ENCODE measurements around the gene SPSB2. TPM values are rescaled to one million over a fixed set of nuclear protein-coding genes. Genes with fewer than 3 reads are reported as not detected.

Gene SPSB2
- total RNA-seq, 1 experiment from 2014 or later: 63.0 TPM

DNA sequence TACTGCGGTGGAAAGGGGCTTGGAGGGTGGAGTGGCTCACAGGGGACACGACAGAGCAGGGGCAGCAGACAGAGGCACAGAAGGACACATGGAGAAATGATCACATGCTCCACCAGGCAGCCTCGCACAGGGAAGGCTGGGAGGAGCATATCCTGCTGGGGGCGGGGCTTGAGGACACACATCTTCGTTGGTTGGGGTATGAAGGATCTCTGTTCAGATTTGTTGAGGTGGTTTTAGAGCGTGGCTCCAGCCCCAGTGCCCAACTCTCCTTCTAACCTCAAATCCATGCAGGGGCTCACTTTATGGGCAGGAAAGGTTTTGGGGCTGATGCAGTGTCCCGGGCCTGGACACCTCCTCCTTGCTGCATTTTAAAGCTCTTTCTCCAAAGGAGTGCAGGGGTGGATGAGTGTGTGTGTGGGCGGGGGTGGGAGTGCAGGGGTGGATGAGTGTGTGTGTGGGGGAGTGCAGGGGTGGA is 45.6 kb downstream of the SPSB2 start:
- in situ Hi-C loops (cut with HindIII; ENCODE audit: low pct_unique_long_range_greater_than_20kb, low sequenced_read_pairs): no loop called here
- DNase-seq (ENCODE audit: low read depth): peak; percentile 83

DNA sequence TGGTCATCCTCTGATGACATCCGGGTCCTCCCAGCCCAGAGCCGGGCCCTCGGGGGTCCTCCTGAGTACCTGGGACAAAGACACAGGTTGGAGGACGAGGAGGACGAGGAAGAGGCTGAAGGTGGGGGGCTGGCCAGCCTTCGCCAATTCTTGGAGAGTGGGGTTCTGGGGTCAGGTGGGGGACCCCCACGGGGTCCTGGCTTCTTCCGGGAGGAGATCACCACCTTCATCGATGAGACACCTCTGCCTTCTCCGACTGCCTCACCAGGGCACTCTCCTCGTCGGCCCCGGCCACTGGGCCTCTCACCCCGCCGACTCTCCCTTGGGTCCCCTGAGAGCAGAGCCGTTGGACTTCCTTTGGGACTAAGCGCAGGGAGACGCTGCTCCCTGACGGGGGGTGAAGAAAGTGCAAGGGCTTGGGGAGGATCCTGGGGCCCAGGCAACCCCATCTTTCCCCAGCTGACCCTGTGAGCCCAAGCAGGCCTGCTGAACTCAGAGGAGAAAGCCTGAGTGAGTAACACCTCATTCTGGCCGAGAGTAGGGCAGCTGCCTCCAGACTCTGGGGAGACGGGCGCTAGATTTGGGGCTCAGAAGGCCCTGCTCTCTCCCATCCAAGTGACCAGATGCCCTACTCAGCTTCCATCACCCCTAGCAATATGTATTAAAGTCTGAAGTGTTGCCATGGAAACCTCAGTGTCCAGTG is 46.2 kb downstream of the SPSB2 start:
- in situ Hi-C loops (cut with HindIII; ENCODE audit: low pct_unique_long_range_greater_than_20kb, low sequenced_read_pairs): no loop called here
- DNase-seq (ENCODE audit: low read depth): no peak

GRCh38 chr12:6826125-6826733 is 46.9 kb downstream of the SPSB2 start:
- DNase-seq (ENCODE audit: low read depth): no peak
- in situ Hi-C loops (cut with HindIII; ENCODE audit: low pct_unique_long_range_greater_than_20kb, low sequenced_read_pairs): no loop called here

- peak; percentile 85 for DNase-seq (ENCODE audit: low read depth)
- in situ Hi-C loops (cut with HindIII; ENCODE audit: low pct_unique_long_range_greater_than_20kb, low sequenced_read_pairs): no loop called here
Measured at GRCh38 chr12:6825398-6826124, 47.5 kb downstream of the SPSB2 start.

DNA sequence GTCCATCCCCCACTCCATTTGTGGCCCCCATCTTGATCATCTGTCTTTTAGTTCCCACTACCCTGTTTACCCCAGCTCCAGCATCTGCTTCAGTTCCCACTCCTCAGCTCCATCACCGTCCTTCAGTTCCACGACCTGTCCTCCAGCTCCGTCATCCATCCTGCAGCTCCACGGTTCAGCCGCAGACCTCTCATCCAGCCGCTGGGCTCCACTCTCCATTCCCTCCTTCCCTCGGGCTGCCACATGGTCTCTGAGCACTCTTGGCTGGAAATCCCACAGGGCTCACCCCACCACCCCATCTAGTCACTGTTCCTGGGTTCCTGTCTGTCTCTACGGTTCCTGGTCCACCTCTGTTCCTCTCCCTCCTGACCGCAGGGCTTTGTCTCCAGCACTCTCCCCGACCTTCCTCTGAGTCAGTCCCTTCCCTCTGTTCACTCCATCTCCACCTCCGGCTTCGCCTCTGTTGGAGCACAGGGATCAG is 48.2 kb downstream of the SPSB2 start:
- no peak for DNase-seq (ENCODE audit: low read depth)
- in situ Hi-C loops (cut with HindIII; ENCODE audit: low pct_unique_long_range_greater_than_20kb, low sequenced_read_pairs): no loop called here

GRCh38 chr12:6824085-6824775 is 48.9 kb downstream of the SPSB2 start:
- in situ Hi-C loops (cut with HindIII; ENCODE audit: low pct_unique_long_range_greater_than_20kb, low sequenced_read_pairs): no loop called here
- DNase-seq (ENCODE audit: low read depth): no peak

- no peak for DNase-seq (ENCODE audit: low read depth)
Measured at GRCh38 chr12:6823182-6824084, 49.7 kb downstream of the SPSB2 start.

GRCh38 chr12:6822426-6823135 is 50.5 kb downstream of the SPSB2 start:
- DNase-seq (ENCODE audit: low read depth): no peak
- in situ Hi-C loops (cut with HindIII; ENCODE audit: low pct_unique_long_range_greater_than_20kb, low sequenced_read_pairs): no loop called here

More at GRCh38 chr12:6823182-6824084, 49.7 kb downstream of the SPSB2 start:
- in situ Hi-C loops (cut with HindIII; ENCODE audit: low pct_unique_long_range_greater_than_20kb, low sequenced_read_pairs): no loop called here

DNA sequence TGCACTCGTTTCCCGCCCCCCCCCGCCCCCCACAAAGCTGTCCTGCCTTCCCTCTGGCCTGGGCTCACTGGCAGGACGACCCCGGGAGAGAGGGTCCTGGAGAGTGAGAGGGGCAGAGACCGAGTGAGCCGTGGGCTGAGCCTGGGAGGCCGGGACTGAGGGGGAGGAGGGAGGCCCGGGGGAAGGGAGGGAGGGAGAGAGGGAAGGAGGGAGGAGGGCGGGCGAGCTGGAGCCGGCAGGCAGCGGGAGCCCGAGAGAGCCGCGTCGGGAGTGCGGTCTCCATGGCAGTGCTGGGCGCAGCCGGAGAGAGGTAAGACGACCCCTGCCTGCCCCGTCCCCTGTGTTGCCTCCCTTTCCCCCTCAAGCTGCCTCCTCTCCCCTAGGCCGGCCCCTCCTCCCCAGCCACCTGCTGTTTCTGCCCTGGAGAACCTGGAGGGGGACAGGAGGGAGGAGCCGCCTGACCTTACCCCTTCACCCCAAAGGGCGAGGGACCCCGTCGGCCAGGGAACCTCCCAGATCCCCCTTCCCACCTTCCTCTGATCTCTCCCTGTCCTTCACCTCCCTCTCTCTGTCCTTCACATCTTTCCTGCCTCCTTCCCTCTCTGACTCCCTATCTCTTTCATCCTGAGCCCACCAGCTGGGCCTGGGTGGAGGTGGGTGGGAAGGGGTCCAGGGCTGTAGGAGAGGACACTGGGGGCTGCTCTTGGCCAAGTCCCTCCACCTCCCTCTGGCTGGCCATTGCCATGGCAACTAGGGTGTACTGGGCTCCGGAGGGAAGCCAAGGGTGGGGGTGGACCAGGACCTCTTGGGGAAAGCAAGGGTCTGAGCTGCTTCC is 51.3 kb downstream of the SPSB2 start, which contains the start of gene GPR162:
TSS of gene GPR162 (plus strand) at position 231 of the 835 bp plus-strand sequence. CDS start 2,078 bp downstream, outside the sequence.
- no peak for DNase-seq (ENCODE audit: low read depth)
- in situ Hi-C loops (cut with HindIII; ENCODE audit: low pct_unique_long_range_greater_than_20kb, low sequenced_read_pairs): no loop called here

Other genes starting within 250 kb of the SPSB2 start
- gene LPAR5, start 237.3 kb downstream of the SPSB2 start, total RNA-seq (2014; rRNA removed; shearing (Covaris generic); ENCODE audit: low replicate concordance): not detected in 2 replicates
- gene ACRBP, start 225.9 kb downstream of the SPSB2 start, total RNA-seq (2014; rRNA removed; shearing (Covaris generic); ENCODE audit: low replicate concordance): 1.9 TPM in 1 of 2 replicates, not detected in the other
- gene ING4, start 210.2 kb downstream of the SPSB2 start, total RNA-seq (2014; rRNA removed; shearing (Covaris generic); ENCODE audit: low replicate concordance): 23.2 and 35.3 TPM in 2 replicates
- 23.8 and 26.5 TPM in 2 replicates for gene ZNF384, start 183.9 kb downstream of the SPSB2 start, total RNA-seq (2014; rRNA removed; shearing (Covaris generic); ENCODE audit: low replicate concordance)
- not detected in 2 replicates for gene PIANP, start 172.5 kb downstream of the SPSB2 start, total RNA-seq (2014; rRNA removed; shearing (Covaris generic); ENCODE audit: low replicate concordance)
- gene COPS7A, start 149.3 kb downstream of the SPSB2 start, total RNA-seq (2014; rRNA removed; shearing (Covaris generic); ENCODE audit: low replicate concordance): 135 and 145 TPM in 2 replicates
- 274 and 316 TPM in 2 replicates for gene MLF2, start 120.2 kb downstream of the SPSB2 start, total RNA-seq (2014; rRNA removed; shearing (Covaris generic); ENCODE audit: low replicate concordance)
- gene PTMS, start 106.9 kb downstream of the SPSB2 start, total RNA-seq (2014; rRNA removed; shearing (Covaris generic); ENCODE audit: low replicate concordance): 286 and 317 TPM in 2 replicates
- gene LAG3, start 100.8 kb downstream of the SPSB2 start, total RNA-seq (2014; rRNA removed; shearing (Covaris generic); ENCODE audit: low replicate concordance): not detected in 2 replicates
- not detected in 2 replicates for gene CD4, start 83.8 kb downstream of the SPSB2 start, total RNA-seq (2014; rRNA removed; shearing (Covaris generic); ENCODE audit: low replicate concordance)
- gene GPR162, start 51.5 kb downstream of the SPSB2 start, total RNA-seq (2014; rRNA removed; shearing (Covaris generic); ENCODE audit: low replicate concordance): 10.0 and 15.9 TPM in 2 replicates
- gene P3H3, start 44.9 kb downstream of the SPSB2 start, total RNA-seq (2014; rRNA removed; shearing (Covaris generic); ENCODE audit: low replicate concordance): 70.9 and 93.3 TPM in 2 replicates
- 0.14 and 0.46 TPM in 2 replicates for gene GNB3, start 32.4 kb downstream of the SPSB2 start, total RNA-seq (2014; rRNA removed; shearing (Covaris generic); ENCODE audit: low replicate concordance)
- gene CDCA3, start 22.0 kb downstream of the SPSB2 start, total RNA-seq (2014; rRNA removed; shearing (Covaris generic); ENCODE audit: low replicate concordance): 136 and 216 TPM in 2 replicates
- 171 and 174 TPM in 2 replicates for gene USP5, start 21.2 kb downstream of the SPSB2 start, total RNA-seq (2014; rRNA removed; shearing (Covaris generic); ENCODE audit: low replicate concordance)
- gene TPI1, start 5.8 kb downstream of the SPSB2 start, total RNA-seq (2014; rRNA removed; shearing (Covaris generic); ENCODE audit: low replicate concordance): 3,126 and 3,575 TPM in 2 replicates
- gene LRRC23, start 31.5 kb upstream of the SPSB2 start, total RNA-seq (2014; rRNA removed; shearing (Covaris generic); ENCODE audit: low replicate concordance): 25.4 and 37.8 TPM in 2 replicates
- gene ENO2, start 41.3 kb upstream of the SPSB2 start, total RNA-seq (2014; rRNA removed; shearing (Covaris generic); ENCODE audit: low replicate concordance): 91.9 and 127 TPM in 2 replicates
- gene ATN1, start 54.7 kb upstream of the SPSB2 start, total RNA-seq (2014; rRNA removed; shearing (Covaris generic); ENCODE audit: low replicate concordance): 0.84 and 2.8 TPM in 2 replicates
- gene RNU7-1, start 70.5 kb upstream of the SPSB2 start, total RNA-seq (2014; rRNA removed; shearing (Covaris generic); ENCODE audit: low replicate concordance): not detected in 2 replicates
- 105 and 107 TPM in 2 replicates for gene C12orf57, start 70.7 kb upstream of the SPSB2 start, total RNA-seq (2014; rRNA removed; shearing (Covaris generic); ENCODE audit: low replicate concordance)
- gene PTPN6, start 78.1 kb upstream of the SPSB2 start, total RNA-seq (2014; rRNA removed; shearing (Covaris generic); ENCODE audit: low replicate concordance): 28.3 and 30.2 TPM in 2 replicates
- gene PHB2, start 97.4 kb upstream of the SPSB2 start, total RNA-seq (2014; rRNA removed; shearing (Covaris generic); ENCODE audit: low replicate concordance): 458 and 488 TPM in 2 replicates
- 43.4 and 93.6 TPM in 2 replicates for gene EMG1, start 97.6 kb upstream of the SPSB2 start, total RNA-seq (2014; rRNA removed; shearing (Covaris generic); ENCODE audit: low replicate concordance)
- gene LPCAT3, start 145.2 kb upstream of the SPSB2 start, total RNA-seq (2014; rRNA removed; shearing (Covaris generic); ENCODE audit: low replicate concordance): 19.5 and 26.3 TPM in 2 replicates
- 9.5 and 11.0 TPM in 2 replicates for gene C1S, start 187.4 kb upstream of the SPSB2 start, total RNA-seq (2014; rRNA removed; shearing (Covaris generic); ENCODE audit: low replicate concordance)
- 9.8 and 19.0 TPM in 2 replicates for gene C1R, start 219.1 kb upstream of the SPSB2 start, total RNA-seq (2014; rRNA removed; shearing (Covaris generic); ENCODE audit: low replicate concordance)
- gene C1RL, start 235.9 kb upstream of the SPSB2 start, total RNA-seq (2014; rRNA removed; shearing (Covaris generic); ENCODE audit: low replicate concordance): 14.8 and 22.4 TPM in 2 replicates

Data from Caki2 (cell line).